Hematopoietic multipotent progenitor cell treated with erythropoietin and hydrocortisone succinate and interleukin-3 and kit ligand, for 6 days (in vitro differentiated cells): Measurements from ENCODE around the gene DEPDC1B.
"Not testable (repeated sequence)": the region's sequence is repeated elsewhere in the genome, so short reads cannot be mapped to it uniquely, and the experiment has no call there.

ENCODE experiments used
- DNase-seq: peaks from one replicate; pipeline ENCODE4 v3.0.0-alpha.2; 2015

DEPDC1B gene

GRCh38 chr5:60698336-60698735 lies 1.6 kb downstream of the DEPDC1B start:
- no peak for DNase-seq

GRCh38 chr5:60690326-60690725 lies 9.6 kb downstream of the DEPDC1B start:
- DNase-seq, result no peak

GRCh38 chr5:60688980-60689379 lies 11.0 kb downstream of the DEPDC1B start:
- no peak for DNase-seq

- peak; percentile 76 for DNase-seq
These were observed 11.8 kb downstream of the DEPDC1B start for GRCh38 chr5:60687927-60688720.

- DNase-seq, result no peak
These were observed 13.8 kb downstream of the DEPDC1B start for GRCh38 chr5:60686157-60686556.

- peak; percentile 13 for DNase-seq
These were observed 14.3 kb downstream of the DEPDC1B start for GRCh38 chr5:60685700-60686099.

- no peak for DNase-seq
These were observed 14.9 kb downstream of the DEPDC1B start for GRCh38 chr5:60685028-60685427.

- not testable (repeated sequence) for DNase-seq
These were observed 18.0 kb downstream of the DEPDC1B start for GRCh38 chr5:60682007-60682406.

GRCh38 chr5:60679816-60680215 lies 20.1 kb downstream of the DEPDC1B start:
- no peak for DNase-seq

- DNase-seq, result peak; percentile 77
These were observed 21.9 kb downstream of the DEPDC1B start for GRCh38 chr5:60677850-60678664.

- DNase-seq, result no peak
These were observed 24.7 kb downstream of the DEPDC1B start for GRCh38 chr5:60675286-60675685.

- no peak for DNase-seq
These were observed 25.5 kb downstream of the DEPDC1B start for GRCh38 chr5:60674251-60675069.

- no peak for DNase-seq
These were observed 26.6 kb downstream of the DEPDC1B start for GRCh38 chr5:60673334-60673733.

GRCh38 chr5:60672693-60673264 lies 27.2 kb downstream of the DEPDC1B start:
- DNase-seq, result no peak

- no peak for DNase-seq
These were observed 27.9 kb downstream of the DEPDC1B start for GRCh38 chr5:60671899-60672692.

GRCh38 chr5:60670749-60671148 lies 29.2 kb downstream of the DEPDC1B start:
- no peak for DNase-seq

GRCh38 chr5:60668686-60669304 lies 31.2 kb downstream of the DEPDC1B start:
- DNase-seq, result peak; percentile 82

GRCh38 chr5:60651872-60652620 lies 47.9 kb downstream of the DEPDC1B start:
- DNase-seq, result no peak

GRCh38 chr5:60649288-60649917 lies 50.6 kb downstream of the DEPDC1B start:
- DNase-seq, result peak; percentile 85

- DNase-seq, result no peak
These were observed 51.8 kb downstream of the DEPDC1B start for GRCh38 chr5:60648175-60648574.
